Activated naive CD8-positive, alpha-beta T cell treated with anti-CD3 and anti-CD28 coated beads, Interleukin-2, amount 10 ng/mL, durations not matched to agents 7 days and 5 days (primary cell): Measurements from ENCODE around the gene FNTB. TPM values are rescaled to one million over a fixed set of nuclear protein-coding genes. Genes with fewer than 3 reads are reported as not detected.

ENCODE experiments used
- ATAC-seq: fragments of 150-1000 bp; cut with Tn5 transposase; one replicate; pipeline ENCODE4 v1.10.0; 2021; ENCODE audit warnings: low read depth, moderate library complexity
- POLR2A ChIA-PET: fragments of 350-600 bp; sonication (Branson Sonifier 250); formaldehyde crosslinking; loops from one replicate; lab custom pipeline; 2021; ENCODE audit warnings: antibody characterized with exemption; lab: Charles Lee
- DNase-seq: peaks from one replicate; pipeline ENCODE4 v3.0.0; 2021
- H3K27ac Mint-ChIP-seq: one replicate; pipeline ENCODE4 v1.8.0; 2022; ENCODE audit warnings: mild to moderate bottlenecking, mixed read lengths
- H3K27me3 Mint-ChIP-seq: one replicate; pipeline ENCODE4 v1.8.0; 2022; ENCODE audit warnings: mild to moderate bottlenecking, moderate library complexity, mixed read lengths
- H3K36me3 Mint-ChIP-seq: one replicate; pipeline ENCODE4 v1.8.0; 2021; ENCODE audit warnings: mild to moderate bottlenecking, mixed read lengths
- H3K4me1 Mint-ChIP-seq: one replicate; pipeline ENCODE4 v1.8.0; 2021; ENCODE audit warnings: mixed read lengths
- H3K4me3 Mint-ChIP-seq: one replicate; pipeline ENCODE4 v1.8.0; 2022; ENCODE audit warnings: mild to moderate bottlenecking, moderate library complexity, mixed read lengths
- H3K9me3 Mint-ChIP-seq: one replicate; pipeline ENCODE4 v1.8.0; 2021; ENCODE audit warnings: mixed read lengths
- total RNA-seq, 2 experiments: library from RNA; stranded (reverse); gene quantifications; one replicate each; pipeline ENCODE4 v1.2.3, GENCODE V29; 2021

The FNTB gene
- total RNA-seq, 2 experiments from 2014 or later = 15.8 to 17.8 TPM

- no peaks in the 10 kb centered on the region for H3K9me3 Mint-ChIP-seq
- H3K4me3 Mint-ChIP-seq = no peak overlapping the region
- no peaks in the 10 kb centered on the region for H3K27me3 Mint-ChIP-seq
- POLR2A ChIA-PET = no interaction called here
- ATAC-seq (no peak), DNase-seq (no peak)
- peaks cover 4% of the 10 kb centered on the region for H3K36me3 Mint-ChIP-seq
- no peak overlapping the region for H3K27ac Mint-ChIP-seq
- H3K4me1 Mint-ChIP-seq = peaks cover 14% of the 10 kb centered on the region
Observed at GRCh38 chr14:64998455-64998931, 11.8 kb downstream of the FNTB start.

GRCh38 chr14:65000898-65001591 lies 14.3 kb downstream of the FNTB start:
- no peak for ATAC-seq
- Mint-ChIP-seq H3K27me3 (no peaks in the 10 kb centered on the region), H3K9me3 (no peaks in the 10 kb centered on the region), H3K4me1 (peaks cover 16% of the 10 kb centered on the region), H3K4me3 (no peak overlapping the region), H3K36me3 (peaks cover 6% of the 10 kb centered on the region), H3K27ac (no peak overlapping the region)
- POLR2A ChIA-PET = interaction anchor here (0.6 to 0.7 kb wide), 2 partner anchors 14 to 77 kb away, joined by 3 read pairs; no protein-coding TSS in a partner anchor
- DNase-seq = no peak

GRCh38 chr14:65001723-65002122 lies 15.0 kb downstream of the FNTB start:
- DNase-seq = no peak
- H3K9me3 Mint-ChIP-seq = no peaks in the 10 kb centered on the region
- H3K4me3 Mint-ChIP-seq = no peak overlapping the region
- H3K27ac Mint-ChIP-seq = no peak overlapping the region
- POLR2A ChIA-PET = no interaction called here
- no peaks in the 10 kb centered on the region for H3K27me3 Mint-ChIP-seq
- peaks cover 7% of the 10 kb centered on the region for H3K36me3 Mint-ChIP-seq
- no peak for ATAC-seq
- peaks cover 12% of the 10 kb centered on the region for H3K4me1 Mint-ChIP-seq

- Mint-ChIP-seq H3K27me3 (no peaks in the 10 kb centered on the region), H3K9me3 (no peaks in the 10 kb centered on the region), H3K4me3 (no peak overlapping the region), H3K4me1 (peaks cover 8% of the 10 kb centered on the region), H3K27ac (no peak overlapping the region), H3K36me3 (peaks cover 4% of the 10 kb centered on the region)
- DNase-seq (no peak), ATAC-seq (no peak)
- POLR2A ChIA-PET = no interaction called here
Observed at GRCh38 chr14:65002586-65003210, 16.0 kb downstream of the FNTB start.

- no peak for DNase-seq
- Mint-ChIP-seq H3K9me3 (no peaks in the 10 kb centered on the region), H3K27me3 (no peaks in the 10 kb centered on the region), H3K36me3 (peaks cover 4% of the 10 kb centered on the region), H3K4me3 (no peak overlapping the region), H3K4me1 (peaks cover 10% of the 10 kb centered on the region), H3K27ac (no peak overlapping the region)
- POLR2A ChIA-PET = no interaction called here
- no peak for ATAC-seq
Observed at GRCh38 chr14:65003394-65003793, 16.7 kb downstream of the FNTB start.

- POLR2A ChIA-PET = interaction anchor here (0.9 kb wide), 1 partner anchor 96 kb away, joined by 3 read pairs; the partner anchor contains the start of gene MAX
- ATAC-seq (no peak), DNase-seq (no peak)
- Mint-ChIP-seq H3K4me1 (peaks cover 10% of the 10 kb centered on the region), H3K36me3 (peaks cover 8% of the 10 kb centered on the region), H3K9me3 (no peaks in the 10 kb centered on the region), H3K4me3 (no peak overlapping the region), H3K27ac (no peak overlapping the region), H3K27me3 (no peaks in the 10 kb centered on the region)
Observed at GRCh38 chr14:65006261-65006721, 19.6 kb downstream of the FNTB start.

GRCh38 chr14:65007202-65007601 lies 20.5 kb downstream of the FNTB start:
- POLR2A ChIA-PET = interaction anchor here (0.9 kb wide), 1 partner anchor 95 kb away, joined by 3 read pairs; the partner anchor contains the start of gene MAX
- peaks cover 11% of the 10 kb centered on the region for H3K36me3 Mint-ChIP-seq
- no peak overlapping the region for H3K4me3 Mint-ChIP-seq
- no peaks in the 10 kb centered on the region for H3K9me3 Mint-ChIP-seq
- peaks cover 10% of the 10 kb centered on the region for H3K4me1 Mint-ChIP-seq
- no peak for DNase-seq
- no peak for ATAC-seq
- H3K27me3 Mint-ChIP-seq = no peaks in the 10 kb centered on the region
- H3K27ac Mint-ChIP-seq = no peak overlapping the region

GRCh38 chr14:65010211-65010931 lies 23.7 kb downstream of the FNTB start:
- H3K4me3 Mint-ChIP-seq = no peak overlapping the region
- peaks cover 17% of the 10 kb centered on the region for H3K36me3 Mint-ChIP-seq
- no peaks in the 10 kb centered on the region for H3K9me3 Mint-ChIP-seq
- POLR2A ChIA-PET = no interaction called here
- DNase-seq = no peak
- H3K27me3 Mint-ChIP-seq = no peaks in the 10 kb centered on the region
- no peak overlapping the region for H3K27ac Mint-ChIP-seq
- no peak for ATAC-seq
- peaks cover 5% of the 10 kb centered on the region for H3K4me1 Mint-ChIP-seq

- peaks cover 15% of the 10 kb centered on the region for H3K36me3 Mint-ChIP-seq
- DNase-seq = no peak
- POLR2A ChIA-PET = no interaction called here
- H3K9me3 Mint-ChIP-seq = no peaks in the 10 kb centered on the region
- no peak overlapping the region for H3K4me3 Mint-ChIP-seq
- H3K4me1 Mint-ChIP-seq = peaks cover 3% of the 10 kb centered on the region
- ATAC-seq = no peak
- H3K27me3 Mint-ChIP-seq = no peaks in the 10 kb centered on the region
- H3K27ac Mint-ChIP-seq = no peak overlapping the region
Observed at GRCh38 chr14:65011538-65011937, 24.8 kb downstream of the FNTB start.

- no peak overlapping the region for H3K4me3 Mint-ChIP-seq
- H3K9me3 Mint-ChIP-seq = no peaks in the 10 kb centered on the region
- peaks cover 3% of the 10 kb centered on the region for H3K4me1 Mint-ChIP-seq
- no peaks in the 10 kb centered on the region for H3K27me3 Mint-ChIP-seq
- peaks cover 17% of the 10 kb centered on the region for H3K36me3 Mint-ChIP-seq
- no peak for DNase-seq
- H3K27ac Mint-ChIP-seq = no peak overlapping the region
- no peak for ATAC-seq
- POLR2A ChIA-PET = no interaction called here
Observed at GRCh38 chr14:65012353-65012752, 25.7 kb downstream of the FNTB start.

- ATAC-seq (no peak), DNase-seq (no peak)
- Mint-ChIP-seq H3K36me3 (peaks cover 13% of the 10 kb centered on the region), H3K4me1 (no peaks in the 10 kb centered on the region), H3K27me3 (no peaks in the 10 kb centered on the region), H3K27ac (no peak overlapping the region), H3K4me3 (no peak overlapping the region), H3K9me3 (no peaks in the 10 kb centered on the region)
- POLR2A ChIA-PET = interaction anchor here (0.6 kb wide), 1 partner anchor 15 kb away, joined by 3 read pairs; no protein-coding TSS in a partner anchor
Observed at GRCh38 chr14:65015391-65015790, 28.7 kb downstream of the FNTB start.

- H3K27ac Mint-ChIP-seq = no peak overlapping the region
- no peak for DNase-seq
Observed at GRCh38 chr14:65016471-65016870, 29.8 kb downstream of the FNTB start.

GRCh38 chr14:65019944-65020566 lies 33.4 kb downstream of the FNTB start:
- POLR2A ChIA-PET = interaction anchor here (1.3 kb wide), 1 partner anchor 33 kb away, joined by 5 read pairs; the partner anchor contains the start of gene FNTB
- Mint-ChIP-seq H3K27ac (no peak overlapping the region), H3K36me3 (peaks cover 4% of the 10 kb centered on the region), H3K4me1 (no peaks in the 10 kb centered on the region), H3K4me3 (no peak overlapping the region), H3K9me3 (no peaks in the 10 kb centered on the region), H3K27me3 (no peaks in the 10 kb centered on the region)
- no peak for DNase-seq
- ATAC-seq = no peak

More at GRCh38 chr14:65016471-65016870, 29.8 kb downstream of the FNTB start:
- POLR2A ChIA-PET = no interaction called here
- H3K4me1 Mint-ChIP-seq = no peaks in the 10 kb centered on the region
- H3K36me3 Mint-ChIP-seq = peaks cover 13% of the 10 kb centered on the region
- ATAC-seq = no peak
- no peaks in the 10 kb centered on the region for H3K27me3 Mint-ChIP-seq
- no peaks in the 10 kb centered on the region for H3K9me3 Mint-ChIP-seq
- H3K4me3 Mint-ChIP-seq = no peak overlapping the region
